HG02970 (cell line): Measurements from ENCODE around the gene MYO18B.

Source experiments
- ATAC-seq: cut with Tn5 transposase; IDR thresholded peaks from one replicate; pipeline ENCODE4 v1.9.1; 2021; ENCODE audit warnings: mild to moderate bottlenecking, moderate library complexity, moderate number of reproducible peaks; ENCODE audit not compliant: unreplicated experiment, low FRiP score

The MYO18B gene

DNA sequence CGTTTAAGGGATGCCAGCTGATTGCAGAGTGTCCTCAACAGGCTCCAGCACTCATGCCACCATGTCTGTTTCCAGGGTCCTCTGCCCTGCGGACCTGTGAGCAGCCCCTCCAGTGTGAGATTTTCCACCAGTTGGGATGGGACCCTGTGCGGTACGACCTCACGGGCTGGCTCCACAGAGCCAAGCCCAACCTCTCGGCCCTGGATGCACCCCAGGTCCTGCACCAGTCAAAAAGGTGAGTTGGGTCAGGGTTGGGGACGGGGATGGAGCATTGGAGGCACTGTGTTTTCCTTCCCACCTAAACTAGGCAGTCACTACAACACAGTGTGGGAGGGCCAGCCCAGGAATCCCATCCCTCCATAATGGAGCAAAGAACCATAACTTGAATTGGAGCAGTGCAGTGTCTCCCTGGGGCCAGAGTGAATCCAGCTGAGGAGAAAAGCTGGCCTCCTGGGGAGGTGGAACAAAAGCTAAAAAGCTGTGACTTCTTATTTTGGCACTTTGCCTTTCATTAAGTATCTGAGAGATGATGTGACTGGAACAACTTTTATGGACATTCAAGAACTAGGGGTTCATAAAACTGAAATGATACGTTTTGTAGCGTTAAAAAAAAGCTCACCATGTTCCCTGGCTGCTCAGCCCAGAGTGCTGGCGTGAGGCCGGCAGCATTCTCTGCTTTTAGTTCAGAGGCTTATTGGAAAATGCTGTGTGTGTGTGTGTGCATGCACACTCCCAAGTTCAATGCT, 101.8 kb downstream of the MYO18B start:
- no peak for ATAC-seq

DNA sequence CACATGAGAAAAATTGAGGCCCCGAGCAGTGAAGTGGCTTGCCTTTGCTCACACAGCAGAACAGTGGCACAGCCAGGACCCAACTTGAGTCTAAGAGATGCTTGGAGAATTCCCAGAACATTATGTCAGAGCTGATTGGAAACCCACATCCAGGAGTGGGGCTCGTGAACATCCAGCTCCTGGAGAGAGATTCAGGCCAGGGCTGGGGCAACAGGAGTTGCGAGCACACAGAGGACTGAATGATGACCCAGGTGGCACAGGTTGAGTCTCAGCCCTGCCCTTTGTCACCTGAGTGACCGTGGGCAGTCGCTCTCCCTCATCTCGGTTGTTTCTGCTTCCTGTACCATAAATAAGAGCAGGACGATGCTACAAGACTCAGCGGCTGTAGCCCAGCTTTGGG, 102.6 kb downstream of the MYO18B start:
- no peak for ATAC-seq

DNA sequence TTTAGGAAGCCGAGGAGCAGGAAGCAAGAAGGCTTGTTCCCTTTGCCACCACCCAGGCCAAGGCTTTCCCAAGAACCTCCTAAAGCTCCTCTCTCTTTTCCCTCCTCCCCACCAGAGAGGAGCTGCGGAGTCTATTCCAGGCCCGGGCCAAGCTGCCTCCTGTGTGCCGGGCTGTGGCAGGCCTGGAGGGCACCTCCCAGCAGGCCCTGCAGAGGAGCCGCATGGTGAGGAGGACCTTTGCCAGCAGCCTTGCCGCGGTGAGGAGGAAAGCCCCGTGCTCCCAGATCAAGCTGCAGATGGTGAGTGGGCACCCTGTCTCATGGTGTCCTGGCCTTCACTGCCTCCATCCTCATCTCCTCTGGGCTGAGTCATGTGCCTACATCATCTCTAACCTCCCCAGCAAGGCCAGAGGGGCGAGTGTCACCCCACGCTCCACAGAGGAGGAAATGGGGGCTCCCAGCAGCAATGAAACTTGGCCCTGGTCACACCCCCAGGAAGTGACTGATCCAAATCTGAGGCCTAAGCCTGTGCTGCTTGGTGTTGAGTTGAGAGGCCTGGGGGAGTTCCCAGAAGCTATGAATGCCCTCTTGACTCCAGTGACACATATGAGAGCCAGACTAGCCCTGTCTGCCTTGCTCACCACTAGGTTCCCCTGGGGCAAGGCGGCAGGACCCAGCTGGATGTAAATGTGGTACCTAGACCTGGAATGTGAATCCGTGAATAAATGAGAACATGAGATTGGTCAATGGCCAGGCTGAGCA, 104.2 kb downstream of the MYO18B start:
- no peak for ATAC-seq

DNA sequence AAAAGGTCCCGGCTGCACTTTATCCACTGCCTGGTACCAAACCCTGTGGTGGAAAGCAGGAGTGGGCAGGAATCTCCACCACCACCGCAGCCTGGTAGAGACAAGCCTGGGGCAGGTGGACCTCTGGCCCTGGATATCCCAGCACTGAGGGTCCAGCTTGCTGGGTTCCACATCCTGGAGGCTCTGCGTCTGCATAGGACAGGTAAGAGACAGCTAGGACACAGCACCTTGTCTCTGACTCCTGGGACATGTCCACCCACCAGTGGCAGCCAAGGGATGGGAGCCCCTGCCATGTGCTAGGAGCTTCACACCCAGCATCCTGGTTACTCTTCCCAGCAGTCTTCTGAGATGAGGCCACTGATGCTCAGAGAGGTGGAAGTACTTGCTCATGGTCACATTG, 105.5 kb downstream of the MYO18B start:
- no peak for ATAC-seq

DNA sequence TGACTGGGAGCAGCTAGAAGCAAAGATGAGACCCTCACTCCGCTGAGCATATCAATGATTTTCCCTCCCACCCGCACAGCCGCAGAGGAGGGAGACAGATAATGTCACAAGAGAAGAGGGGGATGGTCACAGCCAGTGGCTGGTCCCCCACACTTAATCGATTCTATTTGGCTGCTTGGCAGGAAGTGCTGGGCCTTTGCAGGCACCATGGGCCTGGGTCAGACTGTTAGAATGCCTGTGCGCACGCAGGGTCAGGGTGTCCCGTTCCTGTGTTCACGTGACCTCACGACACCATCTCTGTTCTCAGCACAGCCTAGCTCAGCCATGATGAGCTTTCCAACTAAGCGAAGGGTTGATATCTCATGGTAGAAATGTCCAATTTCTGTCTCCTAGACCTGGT, 107.0 kb downstream of the MYO18B start:
- no peak for ATAC-seq

DNA sequence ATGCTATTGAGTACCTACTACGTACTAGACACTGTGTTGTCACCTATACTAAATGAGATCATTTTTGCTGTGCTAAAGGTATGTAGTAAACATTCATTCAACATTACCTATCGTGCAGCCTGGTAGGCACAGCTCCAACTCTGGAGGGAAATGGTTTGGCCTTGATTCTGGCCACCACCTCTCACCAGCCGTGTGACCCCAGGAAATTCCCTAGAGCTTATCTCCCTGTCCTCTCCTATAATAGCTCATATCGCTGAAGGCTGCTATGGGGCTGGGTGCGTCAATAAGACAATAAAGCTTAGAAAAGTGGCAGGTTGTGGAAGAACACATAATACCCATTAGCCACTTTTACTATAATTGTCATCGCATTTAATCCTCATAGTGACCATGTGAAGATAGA, 107.5 kb downstream of the MYO18B start:
- no peak for ATAC-seq

DNA sequence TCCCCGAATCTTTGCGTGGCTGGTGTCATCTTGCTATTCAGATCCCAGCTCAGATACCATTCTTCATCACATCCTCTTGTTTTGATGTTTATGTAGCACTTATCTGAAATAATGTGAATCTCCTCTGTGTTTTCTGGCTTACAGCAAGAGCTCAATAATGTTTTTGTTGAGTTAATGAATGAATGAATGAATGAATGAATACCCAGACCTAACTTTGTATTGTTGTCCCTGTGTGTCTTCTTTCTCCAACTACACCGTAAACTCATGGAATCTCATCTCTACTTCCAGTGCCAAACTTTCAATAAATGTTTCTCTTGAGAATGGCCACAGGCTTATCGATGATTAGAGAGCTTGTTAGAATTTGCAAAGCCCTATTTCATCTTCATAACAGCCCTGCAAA, 110.2 kb downstream of the MYO18B start:
- ATAC-seq = no peak

DNA sequence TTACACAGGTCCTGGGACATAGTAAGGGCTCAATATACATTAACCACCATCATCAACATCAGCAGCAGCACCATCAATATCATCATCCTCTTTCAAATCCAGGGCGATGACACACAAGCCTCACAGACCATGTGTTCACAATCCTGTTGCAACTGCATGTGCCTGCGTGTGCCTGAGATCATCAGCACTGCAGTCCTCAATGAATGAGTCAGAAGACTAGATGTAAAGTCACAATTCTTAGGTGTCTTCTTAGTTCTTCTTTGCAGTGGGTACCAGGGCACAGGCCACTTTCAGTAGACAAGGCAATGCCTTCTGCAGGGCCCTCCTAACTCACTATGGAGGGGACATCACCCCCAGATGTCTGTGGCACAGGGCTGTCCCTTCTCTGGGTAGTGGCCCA, 111.1 kb downstream of the MYO18B start:
- ATAC-seq = no peak

DNA sequence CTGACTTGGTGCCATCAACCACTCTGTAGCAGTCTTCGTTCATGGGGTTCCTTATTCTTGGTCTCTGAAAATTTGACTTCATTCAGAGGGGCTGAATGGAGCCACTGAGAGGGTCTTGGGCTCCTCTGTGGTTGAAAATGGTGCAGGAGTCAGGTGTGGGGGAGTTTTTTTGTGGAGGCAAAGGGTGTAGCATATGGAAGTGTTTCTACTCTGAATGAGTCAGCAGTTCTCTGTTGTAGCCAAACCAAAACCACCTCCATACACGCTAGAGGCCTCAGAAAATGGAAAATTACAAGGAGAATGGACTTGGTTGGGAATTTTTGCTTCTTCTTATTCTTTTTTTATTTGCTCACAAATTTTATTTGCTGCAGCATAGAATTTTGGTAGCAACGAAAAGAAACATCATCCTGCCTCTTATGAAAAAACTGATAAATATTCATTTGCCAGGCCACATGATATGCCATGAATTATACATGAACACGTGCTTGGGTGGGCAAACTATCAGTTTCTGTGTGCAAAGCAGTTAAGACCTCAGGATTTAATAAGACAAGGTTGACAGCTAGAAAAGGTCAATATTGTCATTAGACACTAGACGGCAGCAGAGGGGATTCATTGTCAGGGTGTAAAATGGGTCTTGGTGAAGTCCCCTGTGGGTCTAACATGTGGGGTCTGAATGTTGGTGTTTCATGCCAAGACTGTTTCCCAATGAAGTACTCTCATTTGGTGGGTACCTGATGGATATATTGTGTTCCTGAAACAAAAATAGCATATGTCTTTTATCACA, 111.7 kb downstream of the MYO18B start:
- ATAC-seq = no peak

DNA sequence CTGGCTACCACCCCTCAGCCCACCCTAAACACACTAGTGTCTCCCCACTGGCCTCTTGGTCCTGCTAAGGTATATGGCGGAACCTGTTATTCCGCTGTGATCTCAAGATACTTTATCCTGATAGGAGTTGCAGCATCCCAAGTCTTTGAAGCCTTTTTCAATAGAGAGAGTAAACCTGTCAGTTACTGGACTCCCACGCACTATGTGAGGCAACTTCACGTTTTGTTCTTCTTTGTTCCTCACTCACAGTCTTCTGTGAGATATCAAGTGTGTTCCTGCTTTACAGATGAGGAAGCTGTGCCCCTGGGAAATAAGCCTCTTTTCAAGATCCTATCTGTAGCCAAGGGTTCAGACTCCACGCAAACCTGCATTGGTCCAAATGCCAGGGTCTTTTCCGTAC, 127.8 kb downstream of the MYO18B start:
- ATAC-seq = no peak

DNA sequence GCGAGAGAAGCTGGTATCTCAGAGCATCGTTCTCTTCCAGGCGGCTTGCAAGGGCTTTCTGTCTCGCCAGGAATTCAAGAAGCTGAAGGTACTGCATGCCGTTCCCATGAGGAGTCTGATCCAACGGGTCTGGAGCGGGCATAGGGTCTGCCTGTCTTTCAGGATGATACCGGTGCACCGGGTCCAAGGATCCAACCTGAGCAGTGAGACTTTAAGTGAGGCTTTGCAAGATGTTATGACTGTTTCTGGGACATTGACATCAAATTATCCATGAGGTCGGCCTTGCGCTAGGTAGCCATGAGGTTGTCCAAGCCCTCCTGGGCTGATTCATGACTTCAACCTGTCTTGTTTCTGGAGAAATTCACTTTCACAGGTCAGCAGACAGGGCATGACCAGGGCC, 132.3 kb downstream of the MYO18B start:
- ATAC-seq = no peak

DNA sequence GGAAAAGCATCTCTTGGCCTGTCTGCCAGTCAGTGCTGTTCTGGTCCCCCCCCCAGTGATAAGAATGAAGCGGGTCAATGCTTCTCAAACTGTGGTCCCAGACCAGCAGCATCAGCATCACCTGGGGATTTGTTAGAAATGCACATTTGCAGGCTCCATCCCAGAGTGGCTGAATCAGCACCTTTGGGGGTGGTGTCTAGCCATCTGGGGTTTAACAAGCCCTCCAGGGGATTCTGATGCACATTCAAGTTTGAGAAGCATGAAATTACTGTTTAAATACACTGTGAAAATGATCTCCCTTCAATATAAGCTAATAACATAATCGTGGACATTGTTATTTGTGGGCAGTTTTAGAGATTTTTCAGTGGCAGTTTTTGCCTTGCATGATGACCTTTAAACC, 133.5 kb downstream of the MYO18B start:
- no peak for ATAC-seq

DNA sequence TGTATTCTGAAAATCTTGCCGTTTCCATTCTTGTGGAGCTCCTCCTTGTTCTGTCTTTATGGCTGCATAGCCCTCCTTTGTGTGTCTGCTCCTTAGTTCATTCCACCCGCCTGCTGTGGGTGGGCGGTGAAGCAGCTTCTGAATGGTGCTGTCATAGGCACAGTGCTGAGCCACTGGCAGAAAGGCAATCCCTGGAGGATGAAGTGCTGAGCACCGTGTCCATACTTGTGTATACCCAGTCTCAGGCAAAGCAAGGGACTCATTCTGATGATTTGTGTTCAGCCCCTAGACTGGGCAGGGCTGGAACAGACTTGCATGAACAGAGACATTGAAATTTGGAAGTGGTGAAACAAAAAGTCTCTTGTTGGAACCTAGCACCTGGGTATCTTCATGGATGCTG, 134.9 kb downstream of the MYO18B start:
- ATAC-seq = no peak

DNA sequence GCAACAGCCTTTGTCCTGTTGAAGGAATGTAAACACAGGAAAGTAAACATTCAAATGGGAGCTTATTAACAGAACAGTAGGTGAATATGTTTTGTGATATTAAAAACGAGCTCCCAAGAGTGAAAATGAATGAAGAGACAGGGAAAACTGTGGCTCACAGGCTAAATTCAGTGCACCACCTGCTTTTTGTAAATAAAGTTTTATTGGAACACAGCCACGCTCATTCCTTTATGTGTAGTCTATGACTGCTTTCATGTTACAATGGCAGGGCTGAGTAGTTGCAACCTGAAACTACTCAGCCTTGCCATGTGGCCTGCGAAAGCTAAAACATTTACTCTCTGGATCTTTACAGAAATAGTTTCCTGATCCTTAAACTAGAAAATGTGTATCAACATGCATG, 136.9 kb downstream of the MYO18B start:
- no peak for ATAC-seq

DNA sequence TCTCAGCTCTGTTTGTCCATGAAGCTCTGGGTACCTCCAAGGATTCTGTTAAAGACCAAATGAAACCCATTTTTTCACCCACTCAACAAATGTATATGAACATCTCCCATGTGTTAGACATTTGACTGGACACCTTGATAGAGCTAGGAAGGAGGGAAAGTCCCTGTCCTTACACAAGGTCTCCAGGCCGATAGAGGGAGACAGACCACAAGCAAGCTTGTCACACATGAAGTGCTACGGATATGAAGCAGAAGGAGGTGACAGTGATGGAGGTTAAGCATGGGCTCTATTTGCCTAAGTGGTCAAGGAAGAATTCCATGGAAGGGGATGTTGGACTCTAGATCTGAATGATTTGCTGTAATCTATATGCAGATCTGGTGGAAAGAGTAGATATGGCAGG, 138.5 kb downstream of the MYO18B start:
- ATAC-seq = no peak

DNA sequence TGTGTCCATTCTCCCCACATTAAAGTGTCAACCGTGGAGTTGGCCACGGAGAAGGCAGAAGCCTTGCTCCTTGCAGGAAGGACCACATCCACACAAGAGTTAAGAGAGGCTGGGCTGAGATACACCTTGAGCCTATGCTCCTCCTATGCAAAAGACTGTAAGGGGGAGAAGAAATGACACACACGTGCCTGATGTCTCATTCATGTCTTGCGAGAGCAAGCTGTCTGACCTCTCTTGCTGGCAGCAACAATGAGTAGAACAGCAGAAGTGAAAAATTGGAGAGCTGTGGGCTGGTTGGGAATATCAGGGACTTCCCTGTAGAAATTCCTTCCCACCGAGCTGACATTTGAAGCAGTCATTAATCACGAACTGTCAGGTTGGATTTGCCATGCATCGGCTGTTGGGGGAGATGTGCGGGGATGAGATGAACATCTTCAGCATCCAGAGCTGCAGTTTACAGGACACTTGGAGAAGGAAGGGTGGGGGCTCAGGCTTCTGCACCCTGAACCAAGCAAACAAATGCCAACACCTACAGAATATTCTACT, 139.3 kb downstream of the MYO18B start:
- no peak for ATAC-seq

DNA sequence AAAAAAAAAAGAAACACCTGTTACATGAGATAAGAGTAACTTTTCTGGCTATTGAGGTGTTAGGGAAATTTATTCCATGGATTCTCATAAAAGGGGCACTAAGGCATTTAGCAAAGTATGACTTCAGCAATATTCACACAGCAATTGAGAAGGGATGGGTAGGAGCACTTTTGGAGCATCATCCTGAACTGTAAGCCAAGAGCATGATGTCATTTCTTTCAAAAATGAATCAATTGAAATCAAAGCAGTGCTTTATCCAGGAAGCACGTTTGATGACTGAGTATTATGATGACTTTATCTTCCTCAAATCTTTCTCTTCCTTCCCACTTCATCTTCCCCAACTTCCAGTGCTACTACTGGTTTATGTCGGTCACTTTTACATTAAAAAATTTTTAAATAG, 140.4 kb downstream of the MYO18B start:
- ATAC-seq = no peak

DNA sequence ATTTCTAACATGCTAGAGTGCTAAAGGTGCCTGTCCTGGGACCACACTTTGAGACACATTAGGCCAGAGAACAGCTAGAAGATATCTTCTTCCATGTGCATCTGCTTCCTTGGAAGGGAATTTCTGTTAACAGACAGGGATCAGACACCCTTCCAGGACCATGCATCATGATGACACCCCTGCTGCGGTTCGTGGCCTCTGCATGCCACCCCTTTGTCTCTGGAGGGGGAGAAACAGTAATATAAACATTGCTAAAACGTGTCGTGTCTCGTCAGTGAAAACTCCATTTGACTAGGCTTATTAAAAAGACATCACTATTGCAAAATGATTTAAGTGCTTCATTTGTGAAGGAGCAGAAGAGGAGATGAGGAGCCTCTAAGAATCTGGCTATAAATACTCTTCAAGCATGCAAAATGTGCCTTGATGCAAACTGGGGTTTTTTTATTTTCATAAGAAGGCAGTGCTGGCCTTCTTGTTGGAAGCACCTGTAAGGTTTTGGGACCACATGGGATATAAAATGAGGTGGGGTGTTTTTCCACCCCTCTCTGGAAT, 141.6 kb downstream of the MYO18B start:
- no peak for ATAC-seq

DNA sequence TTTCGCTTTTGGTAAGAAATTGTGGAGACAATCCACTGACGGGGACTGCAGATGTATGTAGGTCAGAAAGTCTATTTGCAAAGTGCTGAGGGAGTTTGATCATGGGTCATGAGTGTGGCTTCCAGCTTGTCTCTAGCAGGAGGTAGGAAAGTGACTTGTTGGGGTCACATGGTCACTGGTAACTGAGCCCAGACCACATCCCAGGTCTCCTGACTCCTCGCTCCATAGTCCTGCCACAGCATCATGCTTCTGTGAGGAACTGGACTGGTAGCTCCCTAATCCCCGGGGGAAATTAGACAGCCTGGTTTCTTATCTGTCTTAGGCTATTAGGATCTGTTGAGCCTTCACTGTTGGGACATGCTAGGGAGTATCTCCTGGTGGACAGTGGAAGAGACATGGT, 142.1 kb downstream of the MYO18B start:
- ATAC-seq = no peak

DNA sequence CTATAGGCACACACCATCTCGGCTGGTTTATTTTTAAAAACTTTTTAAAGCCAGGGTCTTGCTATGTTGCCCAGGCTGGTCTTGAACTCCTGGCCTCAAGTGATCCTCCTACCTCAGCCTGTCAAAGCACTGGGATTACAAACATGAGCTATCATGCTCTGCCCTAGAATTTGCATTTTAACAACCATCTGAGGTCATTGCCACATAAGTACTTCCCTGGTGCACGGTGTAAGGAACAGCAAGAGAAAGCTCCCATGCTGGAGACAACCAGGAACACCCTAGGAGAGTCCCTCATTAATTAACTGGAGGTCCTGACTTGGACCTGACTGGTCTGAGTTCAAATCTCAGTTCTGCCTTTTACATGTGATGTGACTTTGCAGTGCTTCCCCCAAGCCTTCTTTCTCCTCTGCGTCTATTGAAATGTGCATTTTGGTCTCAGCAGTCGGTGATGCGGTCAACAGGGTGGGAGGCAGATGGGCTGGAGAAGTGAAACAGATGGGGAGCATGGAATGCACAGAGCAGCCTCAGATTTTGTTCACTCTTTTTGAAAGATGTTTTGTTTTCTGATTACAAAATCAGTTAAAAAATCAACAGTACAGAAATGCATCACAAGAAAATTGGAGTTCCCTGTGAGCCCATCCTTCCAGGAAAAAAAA, 146.5 kb downstream of the MYO18B start:
- no peak for ATAC-seq
